Activated CD8-positive, alpha-beta T cell treated with anti-CD3 and anti-CD28 coated beads, Interleukin-2, amount 10 ng/mL, durations not matched to agents 7 days and 5 days (primary cell): ENCODE results near the gene EXOC4. TPM values are rescaled to one million over a fixed set of nuclear protein-coding genes. Genes with fewer than 3 reads are reported as not detected.

Experiments used
- ATAC-seq: fragments of 150-1000 bp; cut with Tn5 transposase; one replicate; pipeline ENCODE4 v1.10.0; 2021; ENCODE audit warnings: moderate library complexity
- CTCF ChIA-PET: fragments of 350-600 bp; sonication (Branson Sonifier 250); formaldehyde crosslinking; loops from one replicate; lab custom pipeline; 2021; ENCODE audit warnings: antibody characterized with exemption; lab: Charles Lee
- POLR2A ChIA-PET: fragments of 350-600 bp; sonication (Branson Sonifier 250); formaldehyde crosslinking; loops from one replicate; lab custom pipeline; 2021; ENCODE audit warnings: antibody characterized with exemption; lab: Charles Lee
- DNase-seq: peaks from one replicate; pipeline ENCODE4 v3.0.0-alpha.2; 2020
- H3K27ac Mint-ChIP-seq: one replicate; pipeline ENCODE4 v1.8.0; 2021; ENCODE audit warnings: mild to moderate bottlenecking, mixed read lengths
- H3K27me3 Mint-ChIP-seq: one replicate; pipeline ENCODE4 v1.8.0; 2021; ENCODE audit warnings: low read depth, mixed read lengths
- H3K36me3 Mint-ChIP-seq: one replicate; pipeline ENCODE4 v1.8.0; 2021; ENCODE audit warnings: low read depth, mixed read lengths
- H3K4me1 Mint-ChIP-seq: one replicate; pipeline ENCODE4 v1.8.0; 2021; ENCODE audit warnings: low read depth, mixed read lengths
- H3K4me3 Mint-ChIP-seq: one replicate; pipeline ENCODE4 v1.8.0; 2021; ENCODE audit warnings: mild to moderate bottlenecking, mixed read lengths
- H3K9me3 Mint-ChIP-seq: one replicate; pipeline ENCODE4 v1.8.0; 2022; ENCODE audit warnings: mixed read lengths; ENCODE audit not compliant: insufficient read depth
- total RNA-seq, 2 experiments: library from RNA; stranded (reverse); gene quantifications; one replicate each; pipeline ENCODE4 v1.2.3, GENCODE V29; 2021

The EXOC4 gene
- total RNA-seq, 2 experiments from 2014 or later: 68.2 to 75.1 TPM

DNA sequence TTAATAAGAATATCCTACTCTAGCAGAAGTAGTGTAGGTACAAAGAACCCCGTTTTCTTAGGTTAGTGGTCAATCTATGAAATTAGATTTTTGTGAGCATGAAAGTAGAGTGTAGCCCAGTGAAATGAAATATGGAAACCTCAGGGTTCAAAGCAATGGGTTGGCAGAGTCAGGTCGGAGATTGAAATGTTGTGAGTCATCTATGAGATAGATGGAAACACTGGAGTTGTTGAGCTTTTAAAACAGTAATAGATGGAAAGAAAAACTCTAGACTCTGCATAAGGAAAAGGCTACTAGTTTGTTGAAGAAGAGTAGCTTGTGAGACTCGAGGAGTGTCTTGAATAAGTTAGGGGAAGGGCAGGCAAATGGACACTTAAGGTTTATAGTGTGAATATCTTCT, 251.9 kb downstream of the EXOC4 start:
- no peak overlapping the region for H3K4me3 Mint-ChIP-seq
- CTCF ChIA-PET: no interaction called here
- ATAC-seq: no peak
- H3K36me3 Mint-ChIP-seq: peaks cover 1% of the 10 kb centered on the region
- H3K27ac Mint-ChIP-seq: no peak overlapping the region
- H3K4me1 Mint-ChIP-seq: no peaks in the 10 kb centered on the region
- no peaks in the 10 kb centered on the region for H3K9me3 Mint-ChIP-seq
- DNase-seq: no peak
- H3K27me3 Mint-ChIP-seq: no peaks in the 10 kb centered on the region
- POLR2A ChIA-PET: no interaction called here

DNA sequence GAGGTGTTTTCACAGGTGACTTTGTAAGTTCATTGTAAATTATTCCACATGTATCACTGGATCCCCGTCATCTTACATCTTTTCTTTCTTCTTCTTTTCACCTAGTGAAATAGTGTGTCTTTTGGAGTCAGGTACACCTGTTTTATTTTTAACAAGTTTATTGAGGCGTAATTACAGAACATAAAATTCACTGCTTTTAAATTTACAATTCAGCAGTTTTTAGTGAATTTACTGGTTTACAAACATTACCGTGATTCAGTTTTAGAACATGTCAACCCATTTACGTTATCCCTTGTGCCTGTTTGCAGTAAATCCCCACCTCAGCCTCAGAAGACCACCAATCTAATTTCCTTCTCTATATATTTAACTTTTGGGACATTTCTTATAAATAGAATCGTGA, 256.9 kb downstream of the EXOC4 start:
- Mint-ChIP-seq H3K4me1 (no peaks in the 10 kb centered on the region), H3K4me3 (no peak overlapping the region), H3K9me3 (peaks cover 4% of the 10 kb centered on the region), H3K36me3 (no peaks in the 10 kb centered on the region), H3K27me3 (no peaks in the 10 kb centered on the region), H3K27ac (no peak overlapping the region)
- POLR2A ChIA-PET: no interaction called here
- DNase-seq (no peak), ATAC-seq (no peak)
- CTCF ChIA-PET: no interaction called here

DNA sequence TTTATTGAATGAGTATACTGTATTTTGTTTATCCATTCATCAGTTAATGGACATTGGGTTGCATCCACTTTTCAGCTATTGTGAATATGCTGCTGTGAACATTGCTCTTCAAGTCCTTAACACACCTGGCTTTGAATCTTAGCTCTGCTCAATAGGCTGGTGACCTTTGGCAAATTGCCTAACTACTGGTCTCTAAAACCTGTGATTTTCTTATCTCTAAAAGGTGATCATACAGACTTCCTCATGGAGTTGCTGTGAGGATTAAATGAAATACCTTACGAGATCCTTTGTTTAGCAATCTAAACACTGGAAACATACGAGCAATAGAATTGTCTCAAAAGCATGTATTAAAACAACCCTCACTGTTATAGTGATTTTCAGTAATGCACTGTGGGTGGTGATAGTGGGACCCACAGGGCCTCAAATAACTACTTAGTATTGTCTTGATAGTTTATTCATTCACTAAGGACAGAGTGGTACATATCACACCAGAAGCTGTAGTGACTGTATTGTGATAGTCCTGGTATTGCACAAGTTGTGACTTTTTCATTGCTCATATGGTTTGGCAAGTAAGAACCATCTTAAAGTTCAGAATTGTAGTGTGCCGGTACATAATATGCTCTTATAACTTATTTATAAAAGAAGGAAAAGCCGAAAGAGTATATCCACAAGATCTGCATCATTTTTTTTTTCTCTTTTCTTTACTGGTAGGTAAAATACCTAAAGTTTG, 257.6 kb downstream of the EXOC4 start:
- no peak for DNase-seq
- Mint-ChIP-seq H3K4me3 (no peak overlapping the region), H3K4me1 (no peaks in the 10 kb centered on the region), H3K36me3 (no peaks in the 10 kb centered on the region), H3K27ac (no peak overlapping the region), H3K9me3 (peaks cover 4% of the 10 kb centered on the region), H3K27me3 (no peaks in the 10 kb centered on the region)
- no peak for ATAC-seq
- ChIA-PET POLR2A (no interaction called here), CTCF (no interaction called here)

DNA sequence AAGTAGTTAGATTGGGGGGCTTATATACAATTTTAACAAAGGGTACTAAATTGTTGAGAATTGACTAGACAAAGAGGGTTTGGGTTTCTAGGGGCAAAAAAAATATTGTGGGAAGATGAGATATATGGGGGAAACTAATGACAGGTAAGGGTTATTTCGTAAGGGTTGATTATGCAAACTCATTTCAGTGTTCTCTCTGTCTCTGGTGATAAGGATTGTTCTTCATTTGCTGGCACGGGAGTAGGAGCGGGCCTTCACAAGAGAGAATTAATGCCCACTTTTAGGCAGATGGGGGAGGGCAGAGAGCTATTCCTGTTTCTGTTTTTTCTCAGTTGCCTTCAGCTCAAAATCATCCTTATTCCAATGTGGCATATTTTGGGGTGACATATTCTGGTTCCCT, 258.4 kb downstream of the EXOC4 start:
- DNase-seq: no peak
- ChIA-PET POLR2A (no interaction called here), CTCF (no interaction called here)
- H3K27ac Mint-ChIP-seq: no peak overlapping the region
- no peak for ATAC-seq
- no peak overlapping the region for H3K4me3 Mint-ChIP-seq
- no peaks in the 10 kb centered on the region for H3K36me3 Mint-ChIP-seq
- H3K27me3 Mint-ChIP-seq: no peaks in the 10 kb centered on the region
- peaks cover 4% of the 10 kb centered on the region for H3K9me3 Mint-ChIP-seq
- no peaks in the 10 kb centered on the region for H3K4me1 Mint-ChIP-seq

DNA sequence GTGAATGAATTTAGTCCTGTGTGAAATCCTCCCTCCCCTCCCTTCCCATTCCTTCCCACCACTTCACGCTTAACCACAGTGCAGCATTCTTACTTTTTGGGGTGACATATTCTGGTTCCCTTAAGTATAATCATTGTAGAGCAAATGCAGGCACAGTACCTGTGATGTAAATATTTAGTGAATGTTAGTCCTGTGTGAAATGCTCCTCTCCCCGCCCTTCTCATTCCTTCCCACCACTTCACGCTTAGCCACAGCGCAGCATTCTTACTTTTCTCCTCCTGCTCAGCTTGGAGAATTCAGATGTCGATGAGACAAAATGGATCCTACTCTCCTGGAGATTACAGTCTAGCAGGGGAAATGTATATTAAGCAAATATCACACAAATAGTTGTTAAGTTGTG, 258.8 kb downstream of the EXOC4 start:
- CTCF ChIA-PET: no interaction called here
- ATAC-seq (no peak), DNase-seq (no peak)
- peaks cover 4% of the 10 kb centered on the region for H3K9me3 Mint-ChIP-seq
- POLR2A ChIA-PET: no interaction called here
- H3K4me3 Mint-ChIP-seq: no peak overlapping the region
- no peaks in the 10 kb centered on the region for H3K4me1 Mint-ChIP-seq
- no peaks in the 10 kb centered on the region for H3K27me3 Mint-ChIP-seq
- no peaks in the 10 kb centered on the region for H3K36me3 Mint-ChIP-seq
- H3K27ac Mint-ChIP-seq: no peak overlapping the region

DNA sequence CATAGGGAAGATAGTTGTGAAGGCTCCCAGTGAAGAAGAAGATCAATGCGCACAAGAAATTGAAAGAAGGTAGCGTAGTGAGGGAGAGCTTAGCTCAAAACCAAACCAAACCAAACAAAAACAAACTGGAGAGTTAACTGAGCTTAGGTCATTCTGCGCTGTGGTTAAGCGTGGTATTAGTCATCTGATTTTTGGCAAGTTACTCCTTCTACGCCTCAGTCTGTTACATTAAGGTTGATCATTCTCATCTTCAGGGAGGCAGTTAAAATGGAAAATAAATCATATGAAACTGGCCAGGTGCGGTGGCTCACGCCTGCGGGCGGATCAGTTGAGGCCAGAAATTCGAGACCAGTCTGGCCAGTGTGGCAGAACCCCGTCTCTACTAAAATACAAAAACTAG, 259.7 kb downstream of the EXOC4 start:
- DNase-seq (no peak), ATAC-seq (no peak)
- no peaks in the 10 kb centered on the region for H3K36me3 Mint-ChIP-seq
- no peak overlapping the region for H3K27ac Mint-ChIP-seq
- ChIA-PET CTCF (no interaction called here), POLR2A (no interaction called here)
- H3K9me3 Mint-ChIP-seq: peaks cover 4% of the 10 kb centered on the region
- no peaks in the 10 kb centered on the region for H3K4me1 Mint-ChIP-seq
- no peak overlapping the region for H3K4me3 Mint-ChIP-seq
- no peaks in the 10 kb centered on the region for H3K27me3 Mint-ChIP-seq

DNA sequence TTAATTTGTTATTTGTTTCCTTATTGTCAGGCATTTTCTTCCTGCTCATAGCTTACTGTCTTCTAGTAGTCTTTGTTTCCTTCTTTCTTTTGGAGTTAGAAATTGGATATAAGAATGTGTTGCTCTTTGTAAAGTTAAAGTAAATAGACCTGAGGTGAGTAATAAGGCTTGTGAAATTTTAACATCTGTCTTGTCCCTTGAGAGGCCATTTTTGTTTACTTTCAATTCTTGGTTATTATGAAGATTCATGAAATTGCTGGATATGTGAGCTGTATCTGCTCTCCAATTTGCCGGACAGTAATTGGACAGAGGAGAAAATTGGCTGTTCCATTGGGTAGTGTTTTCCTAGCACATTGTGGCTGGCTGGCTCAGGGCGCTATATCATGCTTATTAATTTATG, 260.7 kb downstream of the EXOC4 start:
- Mint-ChIP-seq H3K9me3 (peaks cover 4% of the 10 kb centered on the region), H3K4me1 (no peaks in the 10 kb centered on the region), H3K27me3 (no peaks in the 10 kb centered on the region), H3K4me3 (no peak overlapping the region), H3K27ac (no peak overlapping the region), H3K36me3 (peaks cover 2% of the 10 kb centered on the region)
- ATAC-seq (no peak), DNase-seq (no peak)
- ChIA-PET POLR2A (no interaction called here), CTCF (no interaction called here)

DNA sequence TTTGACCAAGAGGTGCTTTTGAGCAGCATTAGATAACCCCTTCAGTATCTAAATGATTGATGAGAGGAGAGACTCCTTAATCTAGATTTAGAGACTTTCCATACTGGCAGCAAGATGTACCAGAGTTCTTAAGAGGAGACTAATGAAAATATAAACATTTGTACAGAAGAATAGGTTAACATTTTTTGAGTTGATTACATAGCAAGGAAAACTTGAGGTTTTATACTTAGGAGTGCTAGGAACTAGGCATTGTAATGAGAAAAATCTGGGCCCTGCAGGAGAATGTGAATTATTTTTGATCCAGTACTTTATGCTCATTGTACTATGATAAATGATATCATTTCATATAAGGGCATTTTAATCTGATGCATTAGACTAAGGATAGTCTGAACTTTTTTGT, 261.7 kb downstream of the EXOC4 start:
- H3K36me3 Mint-ChIP-seq: peaks cover 2% of the 10 kb centered on the region
- ChIA-PET POLR2A (no interaction called here), CTCF (no interaction called here)
- H3K4me1 Mint-ChIP-seq: no peaks in the 10 kb centered on the region
- no peak overlapping the region for H3K27ac Mint-ChIP-seq
- peaks cover 4% of the 10 kb centered on the region for H3K9me3 Mint-ChIP-seq
- ATAC-seq: no peak
- H3K27me3 Mint-ChIP-seq: no peaks in the 10 kb centered on the region
- H3K4me3 Mint-ChIP-seq: no peak overlapping the region
- no peak for DNase-seq

DNA sequence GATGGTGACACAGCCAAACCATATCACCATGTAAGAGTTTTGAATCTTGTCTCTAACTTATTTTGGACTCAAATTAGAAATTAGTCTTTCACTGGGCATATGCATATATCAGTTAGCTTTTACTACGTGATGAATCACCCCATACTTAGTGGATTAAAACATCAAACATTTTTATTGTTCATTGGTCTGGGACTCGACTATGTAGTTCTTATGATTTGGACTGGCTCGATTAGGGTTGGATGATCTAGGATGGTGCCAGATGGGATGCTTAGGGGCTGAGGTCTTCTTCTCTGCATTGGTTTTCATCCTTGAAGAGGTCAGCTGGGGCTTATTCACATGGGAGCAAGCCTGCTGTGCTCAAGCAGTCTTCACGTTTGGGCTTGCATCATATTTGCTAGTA, 264.9 kb downstream of the EXOC4 start:
- Mint-ChIP-seq H3K4me1 (no peaks in the 10 kb centered on the region), H3K27me3 (no peaks in the 10 kb centered on the region)
- POLR2A ChIA-PET: no interaction called here

DNA sequence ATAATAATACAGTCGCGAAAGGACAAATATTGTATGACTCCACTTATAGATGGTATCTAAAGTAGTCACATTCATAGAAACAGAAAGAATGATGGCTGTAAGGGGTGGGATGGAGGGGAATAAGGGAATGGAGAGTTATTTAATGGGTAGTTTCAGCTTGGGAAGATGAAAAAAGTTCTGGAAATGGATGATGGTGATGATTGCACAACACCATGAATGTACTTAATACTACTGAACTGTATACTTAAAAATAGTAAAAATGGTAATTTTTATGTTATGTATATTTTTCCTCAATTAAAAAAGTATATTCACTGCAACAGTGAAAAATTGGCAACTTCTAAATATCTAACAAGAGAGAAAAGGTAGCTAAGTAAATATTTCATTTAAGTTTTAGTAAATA, 265.8 kb downstream of the EXOC4 start:
- POLR2A ChIA-PET: no interaction called here
- no peak for DNase-seq
- CTCF ChIA-PET: no interaction called here
- ATAC-seq: no peak
- H3K4me3 Mint-ChIP-seq: no peak overlapping the region
- peaks cover 5% of the 10 kb centered on the region for H3K9me3 Mint-ChIP-seq
- H3K27me3 Mint-ChIP-seq: no peaks in the 10 kb centered on the region
- H3K36me3 Mint-ChIP-seq: peaks cover 2% of the 10 kb centered on the region
- no peak overlapping the region for H3K27ac Mint-ChIP-seq
- no peaks in the 10 kb centered on the region for H3K4me1 Mint-ChIP-seq

More for the DNA sequence above, 264.9 kb downstream of the EXOC4 start:
- H3K9me3 Mint-ChIP-seq: peaks cover under 1% of the 10 kb centered on the region
- DNase-seq (no peak), ATAC-seq (no peak)
- peaks cover 2% of the 10 kb centered on the region for H3K36me3 Mint-ChIP-seq
- CTCF ChIA-PET: no interaction called here
- H3K27ac Mint-ChIP-seq: no peak overlapping the region
- no peak overlapping the region for H3K4me3 Mint-ChIP-seq

DNA sequence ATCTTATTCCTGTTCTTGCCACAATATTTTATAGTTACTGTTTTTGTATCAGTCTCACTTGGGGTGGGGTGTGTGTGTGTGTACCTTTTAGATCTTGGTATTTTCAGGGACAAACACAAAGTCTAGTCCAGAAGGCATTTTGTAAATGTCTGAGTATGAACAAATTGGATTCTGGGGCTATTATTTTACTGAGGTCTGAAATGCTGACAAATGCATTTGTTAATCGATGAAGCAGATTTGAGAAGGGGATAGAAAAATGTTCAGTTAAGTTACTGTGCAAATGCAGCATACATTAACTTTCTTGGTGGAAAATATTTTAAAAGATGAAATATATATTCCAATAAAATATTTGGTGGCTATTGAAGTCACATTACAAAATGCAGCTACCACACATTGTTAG, 267.4 kb downstream of the EXOC4 start:
- Mint-ChIP-seq H3K4me1 (no peaks in the 10 kb centered on the region), H3K27ac (no peak overlapping the region), H3K36me3 (peaks cover 2% of the 10 kb centered on the region), H3K9me3 (peaks cover 5% of the 10 kb centered on the region), H3K4me3 (no peak overlapping the region), H3K27me3 (no peaks in the 10 kb centered on the region)
- ATAC-seq (no peak), DNase-seq (no peak)
- CTCF ChIA-PET: no interaction called here
- POLR2A ChIA-PET: no interaction called here

DNA sequence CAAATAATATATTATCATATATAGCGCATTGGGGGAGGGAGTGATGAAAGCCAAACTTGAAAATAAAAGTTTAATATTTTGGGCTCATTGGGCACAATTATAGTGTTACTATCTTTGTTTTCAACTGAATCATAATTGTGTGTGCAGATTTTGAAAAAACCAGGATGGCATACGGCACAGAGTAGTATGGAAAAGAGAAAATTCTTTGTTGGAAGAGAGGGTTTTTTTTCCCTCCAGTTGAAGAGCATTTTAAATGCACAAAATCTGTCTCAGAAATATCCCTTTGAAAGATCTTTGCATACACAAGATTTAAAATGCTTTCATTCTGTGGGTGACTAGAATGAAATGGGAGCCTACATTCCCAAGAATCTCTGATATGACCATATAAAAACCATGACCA, 269.6 kb downstream of the EXOC4 start:
- Mint-ChIP-seq H3K36me3 (peaks cover 2% of the 10 kb centered on the region), H3K9me3 (peaks cover 5% of the 10 kb centered on the region), H3K27me3 (no peaks in the 10 kb centered on the region), H3K4me3 (no peak overlapping the region), H3K4me1 (no peaks in the 10 kb centered on the region), H3K27ac (no peak overlapping the region)
- DNase-seq: no peak
- POLR2A ChIA-PET: no interaction called here
- ATAC-seq: no peak
- CTCF ChIA-PET: no interaction called here

DNA sequence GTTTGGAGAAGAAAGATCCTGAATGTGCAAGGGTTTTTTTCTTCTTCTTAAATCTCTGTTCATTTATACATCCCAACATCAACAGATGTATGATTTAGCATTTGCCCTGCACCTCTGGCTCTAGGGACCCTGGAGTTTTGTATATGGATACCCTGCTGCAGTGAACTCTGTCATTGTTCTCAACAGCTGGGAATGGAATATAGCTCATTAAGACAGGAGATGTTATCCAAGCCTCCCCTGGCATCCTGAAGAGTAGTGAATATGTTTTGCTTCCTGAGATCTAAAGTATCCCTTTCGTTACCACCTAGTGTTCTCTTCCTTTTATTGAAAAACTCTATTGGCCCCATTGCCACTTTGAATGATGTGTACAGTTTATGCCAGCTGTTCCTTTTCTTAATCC, 275.9 kb downstream of the EXOC4 start:
- ChIA-PET CTCF (no interaction called here), POLR2A (no interaction called here)
- ATAC-seq (no peak), DNase-seq (no peak)
- Mint-ChIP-seq H3K4me3 (no peak overlapping the region), H3K36me3 (no peaks in the 10 kb centered on the region), H3K27ac (no peak overlapping the region), H3K9me3 (no peaks in the 10 kb centered on the region), H3K4me1 (no peaks in the 10 kb centered on the region), H3K27me3 (no peaks in the 10 kb centered on the region)
